Stimulated activated CD8-positive, alpha-beta memory T cell treated with anti-CD3 and anti-CD28 coated beads, Interleukin-4, amount 100 ng/mL, for 1 hour (primary cell): Measurements from ENCODE around the gene OSBPL3.

Experiments used
- DNase-seq, 2 donors: peaks; one replicate each; pipeline ENCODE4 v3.0.0-alpha.2; 2020; ENCODE audit warnings: low read depth in 2 of 2, low spot score in 1 of 2

OSBPL3 gene

DNA sequence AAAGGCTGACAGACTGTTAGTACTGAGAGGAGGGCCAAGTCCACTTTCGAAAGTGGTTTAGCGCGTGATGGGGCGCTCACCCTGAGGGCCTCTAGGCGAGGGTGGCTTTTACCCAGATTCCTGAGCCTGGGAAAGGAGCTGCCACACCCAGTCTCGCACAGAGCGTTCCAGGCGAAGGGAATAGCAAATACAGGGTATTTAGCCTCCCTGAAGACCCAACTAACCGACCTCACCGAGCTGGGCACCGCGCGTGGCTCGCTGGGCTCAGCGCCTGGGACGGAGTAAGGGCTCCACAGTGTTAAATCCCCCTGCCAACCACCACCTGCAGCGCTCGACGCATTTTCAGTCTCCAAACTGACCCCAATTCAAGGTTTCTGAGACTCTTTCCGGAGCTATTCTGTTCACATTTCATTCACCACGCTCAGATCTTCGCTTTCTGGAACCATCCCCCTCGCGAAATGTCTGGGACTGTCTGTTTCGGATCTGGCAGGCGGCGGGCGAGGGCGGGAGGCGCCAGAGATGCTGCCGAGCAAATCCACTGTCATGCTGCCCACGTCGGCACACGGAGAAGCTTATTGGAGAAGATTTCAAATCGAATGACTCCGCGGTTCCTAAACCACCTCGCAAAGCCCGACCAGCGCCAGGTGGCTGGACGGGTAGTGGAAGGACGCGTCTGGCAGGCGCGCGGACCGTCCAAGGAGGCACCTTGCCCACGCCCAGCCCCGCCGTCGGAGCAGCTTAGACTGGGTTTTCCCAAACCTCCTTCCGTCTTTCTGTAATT is 1.4 kb upstream of the OSBPL3 start:
- DNase-seq: peak in 1 of 2 donors; percentile 16

- DNase-seq: peak in 1 of 2 donors; percentile 9
Observed at GRCh38 chr7:24980534-24981170, 674 bp upstream of the OSBPL3 start.

DNA sequence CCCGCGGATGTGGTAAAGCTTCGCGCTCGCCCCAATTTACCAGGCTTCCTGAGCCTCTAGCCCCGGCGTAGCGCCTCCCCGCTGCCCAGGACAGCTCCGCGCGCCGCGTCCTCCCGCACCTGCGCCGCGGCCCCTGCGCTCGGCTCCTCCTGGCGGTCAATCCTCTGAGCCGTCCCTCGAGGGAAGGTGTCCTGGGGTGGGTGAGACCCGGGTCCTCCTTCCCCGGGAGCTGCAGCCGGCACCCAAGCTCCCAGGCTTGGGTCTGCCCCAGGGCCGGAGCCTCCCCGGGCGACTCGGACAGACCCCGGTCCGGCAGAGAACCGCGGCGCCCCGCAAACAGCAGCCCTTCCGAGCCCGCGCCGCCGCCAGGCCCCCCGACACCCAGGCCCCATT is 512 bp downstream of the OSBPL3 start:
- DNase-seq: peak; percentile 53 to 62

DNA sequence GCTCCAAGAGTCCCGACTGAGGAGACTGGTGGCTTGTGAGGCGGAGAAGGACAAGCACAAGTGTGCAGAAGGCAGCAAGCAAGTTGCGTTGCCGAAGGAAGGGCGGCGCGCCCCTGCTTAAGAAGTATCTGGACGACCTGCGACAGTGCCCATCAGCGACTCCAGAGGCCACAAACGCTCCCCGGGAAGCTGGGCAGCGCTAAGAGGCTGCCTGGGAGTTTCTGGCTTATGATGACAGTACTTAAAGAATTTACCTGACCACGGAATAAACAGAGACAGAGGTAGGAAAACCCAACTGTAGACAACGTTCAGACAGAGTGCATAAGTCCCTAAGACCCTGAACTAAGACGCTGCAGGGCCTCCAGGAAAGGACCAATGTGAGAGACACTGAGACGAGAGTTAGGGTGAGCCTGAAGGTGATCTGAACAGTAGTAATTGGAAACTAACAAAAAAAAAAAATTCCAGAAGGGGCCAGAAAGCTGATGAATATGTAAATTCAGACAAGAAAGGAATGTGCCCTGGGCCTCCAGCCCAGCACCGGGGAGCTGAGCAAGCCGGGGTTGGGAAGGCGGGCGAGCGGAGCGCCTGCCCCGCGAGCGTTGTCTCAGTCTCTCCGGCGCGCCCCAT is 1.0 kb downstream of the OSBPL3 start:
- no peak for DNase-seq

DNA sequence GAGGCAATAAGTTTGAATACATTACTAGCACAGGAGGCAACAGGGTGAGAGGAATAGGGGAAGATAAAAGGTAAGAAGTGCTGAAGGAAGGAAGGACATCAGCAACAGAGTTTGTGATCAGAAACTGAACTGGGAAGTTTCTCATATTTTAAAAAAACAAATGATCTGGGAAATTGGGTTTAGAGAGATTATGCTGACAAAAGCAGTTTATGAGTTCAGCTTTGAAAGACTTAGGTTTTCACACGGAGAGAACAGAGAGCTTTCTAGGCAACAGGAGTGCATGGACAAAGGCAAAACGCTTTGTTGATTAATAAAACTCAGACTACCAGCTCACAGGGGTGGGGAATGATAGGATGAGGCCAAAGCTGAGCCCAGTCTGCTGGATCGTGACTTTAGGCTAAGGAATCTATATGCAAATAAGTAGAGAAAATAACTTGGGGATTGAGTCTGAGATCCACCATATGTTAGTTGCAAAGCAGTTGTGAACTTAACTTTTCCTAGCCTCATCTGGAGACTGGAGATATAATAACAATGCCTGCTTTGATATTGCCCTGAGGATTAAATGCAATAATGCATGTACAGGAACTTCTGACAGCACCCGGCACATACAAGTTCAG is 4.2 kb downstream of the OSBPL3 start:
- DNase-seq: no peak

- DNase-seq: no peak
Observed at GRCh38 chr7:24975172-24975571, 4.8 kb downstream of the OSBPL3 start.

DNA sequence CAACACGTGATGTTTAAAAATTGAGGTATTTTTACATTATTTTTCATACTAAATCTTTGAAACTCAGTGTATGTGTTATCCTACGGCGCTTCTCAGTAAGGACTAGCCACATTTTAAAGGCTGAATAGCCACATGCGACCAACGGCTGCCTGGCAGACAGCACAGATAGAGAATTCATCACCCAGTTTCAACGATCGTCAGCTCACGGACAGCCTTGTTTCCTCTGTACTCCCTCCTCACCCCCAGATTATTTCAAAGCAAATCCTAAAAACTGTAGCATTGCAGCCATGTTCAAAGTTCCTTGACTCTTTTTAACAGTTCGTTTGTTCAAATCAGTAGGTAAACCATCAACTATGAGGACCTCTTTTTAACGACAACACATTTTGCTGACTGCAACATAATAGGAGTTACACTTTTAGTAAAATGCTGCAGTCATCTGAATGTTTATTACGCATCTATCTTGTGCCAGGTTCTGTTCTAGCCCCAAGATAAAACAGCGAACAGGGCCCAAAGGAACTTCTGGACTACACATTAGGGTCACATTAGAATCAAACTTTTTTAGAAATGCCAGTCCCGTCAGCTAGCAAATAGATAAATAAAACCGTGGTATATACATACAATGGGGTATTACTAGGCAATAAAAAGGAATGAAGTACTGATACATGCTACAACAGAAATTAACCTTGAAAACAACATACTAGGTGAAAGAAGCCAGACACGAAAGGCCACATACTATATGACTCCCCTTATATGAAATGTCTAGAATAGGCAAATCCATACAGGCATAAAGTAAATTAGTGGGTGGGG is 5.7 kb downstream of the OSBPL3 start:
- DNase-seq: no peak

- DNase-seq: no peak
Observed at GRCh38 chr7:24972991-24973390, 7.0 kb downstream of the OSBPL3 start.

DNA sequence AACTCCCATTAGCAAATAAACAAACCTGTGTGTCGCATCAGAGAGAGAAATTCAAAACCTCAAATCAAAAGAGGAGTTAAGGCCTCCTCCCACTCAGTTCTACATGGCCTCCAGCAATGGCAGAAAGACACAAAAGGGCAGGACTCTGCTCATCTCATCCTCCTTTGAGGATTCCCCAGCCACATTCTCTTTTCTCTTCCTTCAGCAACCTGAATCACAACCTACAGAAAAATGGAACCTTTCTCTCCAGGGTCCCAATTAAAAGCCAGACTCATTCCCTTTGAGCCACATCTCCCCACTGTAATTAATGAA is 7.9 kb downstream of the OSBPL3 start:
- DNase-seq: no peak

DNA sequence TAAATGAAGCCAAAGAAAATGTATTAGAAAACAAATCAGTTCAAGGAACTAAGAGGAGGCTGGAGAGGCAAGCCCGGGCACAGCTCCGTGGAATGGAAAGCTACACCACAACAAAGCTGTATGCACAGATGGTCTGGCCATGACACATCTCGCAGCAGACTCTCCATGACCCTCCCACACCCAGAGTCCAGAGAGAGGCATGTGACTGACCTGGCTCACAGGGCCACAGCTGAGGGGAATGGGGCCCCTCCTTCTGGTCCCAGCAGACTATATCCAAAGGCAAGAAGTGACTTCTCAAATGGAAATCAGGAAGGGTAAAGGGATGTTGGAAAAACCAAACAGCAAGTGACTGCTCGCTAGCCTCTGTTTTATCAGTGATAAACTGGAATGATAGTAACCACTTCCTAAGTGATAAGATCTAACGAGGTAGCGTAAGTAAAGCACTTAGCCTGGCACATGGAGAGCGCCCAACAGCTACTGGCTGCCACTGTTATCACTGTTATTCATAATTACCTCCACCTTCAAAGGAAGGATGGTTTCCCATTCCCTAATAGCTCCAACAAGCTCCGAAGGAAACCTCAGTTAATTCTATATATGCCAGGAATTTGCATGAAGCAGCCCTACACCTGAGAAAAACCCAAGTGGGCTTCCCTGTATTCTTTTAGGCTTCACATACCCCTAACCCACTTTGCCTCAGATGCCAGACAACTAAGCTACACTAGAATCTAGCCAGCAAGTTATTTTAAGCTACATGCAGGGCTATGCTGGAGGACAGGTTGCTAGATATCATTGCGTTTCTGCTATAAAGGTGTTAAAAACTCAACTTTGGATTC is 8.4 kb downstream of the OSBPL3 start:
- DNase-seq: no peak

- DNase-seq: no peak
Observed at GRCh38 chr7:24970676-24971075, 9.3 kb downstream of the OSBPL3 start.

GRCh38 chr7:24968165-24968564 is 11.8 kb downstream of the OSBPL3 start:
- DNase-seq: no peak

- no peak for DNase-seq
Observed at GRCh38 chr7:24967696-24968095, 12.3 kb downstream of the OSBPL3 start.

GRCh38 chr7:24966802-24967201 is 13.2 kb downstream of the OSBPL3 start:
- no peak for DNase-seq

- DNase-seq: no peak
Observed at GRCh38 chr7:24965831-24966708, 13.9 kb downstream of the OSBPL3 start.

GRCh38 chr7:24964191-24964590 is 15.8 kb downstream of the OSBPL3 start:
- no peak for DNase-seq

GRCh38 chr7:24963218-24963617 is 16.8 kb downstream of the OSBPL3 start:
- no peak for DNase-seq

- DNase-seq: no peak
Observed at GRCh38 chr7:24962418-24962962, 17.5 kb downstream of the OSBPL3 start.
